GM10248 (cell line): ENCODE data around the gene LSAMP.

ENCODE experiments used
- CTCF ChIA-PET: fragments of 300-600 bp; sonication (Branson Sonifier 250); formaldehyde crosslinking; extraction: SDS; loops from one replicate; lab custom pipeline; 2021; ENCODE audit warnings: antibody characterized with exemption; lab: Yijun Ruan, JAX
- POLR2A ChIA-PET: fragments of 350-650 bp; sonication (Branson Sonifier 250); formaldehyde crosslinking; extraction: SDS; loops from one replicate; lab custom pipeline; 2020; ENCODE audit warnings: antibody characterized with exemption; lab: Yijun Ruan, JAX
- DNase-seq: peaks from one replicate; pipeline ENCODE4 v3.0.0; 2012; ENCODE audit errors: extremely low spot score
- TF ChIP-seq, protein P1 (sequence below): IDR thresholded peaks from 2 replicates; pipeline ENCODE4 v1.5.1; 2012; ENCODE audit warnings: mild to moderate bottlenecking, low read depth; ENCODE audit errors: extremely low read depth, missing control alignments, control extremely low read depth

The LSAMP gene

GRCh38 chr3:116240261-116240660 is 205.0 kb downstream of the LSAMP start:
- TF ChIP-seq, protein P1, sequence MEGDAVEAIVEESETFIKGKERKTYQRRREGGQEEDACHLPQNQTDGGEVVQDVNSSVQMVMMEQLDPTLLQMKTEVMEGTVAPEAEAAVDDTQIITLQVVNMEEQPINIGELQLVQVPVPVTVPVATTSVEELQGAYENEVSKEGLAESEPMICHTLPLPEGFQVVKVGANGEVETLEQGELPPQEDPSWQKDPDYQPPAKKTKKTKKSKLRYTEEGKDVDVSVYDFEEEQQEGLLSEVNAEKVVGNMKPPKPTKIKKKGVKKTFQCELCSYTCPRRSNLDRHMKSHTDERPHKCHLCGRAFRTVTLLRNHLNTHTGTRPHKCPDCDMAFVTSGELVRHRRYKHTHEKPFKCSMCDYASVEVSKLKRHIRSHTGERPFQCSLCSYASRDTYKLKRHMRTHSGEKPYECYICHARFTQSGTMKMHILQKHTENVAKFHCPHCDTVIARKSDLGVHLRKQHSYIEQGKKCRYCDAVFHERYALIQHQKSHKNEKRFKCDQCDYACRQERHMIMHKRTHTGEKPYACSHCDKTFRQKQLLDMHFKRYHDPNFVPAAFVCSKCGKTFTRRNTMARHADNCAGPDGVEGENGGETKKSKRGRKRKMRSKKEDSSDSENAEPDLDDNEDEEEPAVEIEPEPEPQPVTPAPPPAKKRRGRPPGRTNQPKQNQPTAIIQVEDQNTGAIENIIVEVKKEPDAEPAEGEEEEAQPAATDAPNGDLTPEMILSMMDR, result no peak
- CTCF ChIA-PET, result no interaction called here
- POLR2A ChIA-PET, result no interaction called here
- DNase-seq, result no peak

- POLR2A ChIA-PET, result no interaction called here
- CTCF ChIA-PET, result no interaction called here
- TF ChIP-seq, protein P1, result no peak
- DNase-seq, result no peak
These were observed 206.3 kb downstream of the LSAMP start for GRCh38 chr3:116238846-116239565.

DNA sequence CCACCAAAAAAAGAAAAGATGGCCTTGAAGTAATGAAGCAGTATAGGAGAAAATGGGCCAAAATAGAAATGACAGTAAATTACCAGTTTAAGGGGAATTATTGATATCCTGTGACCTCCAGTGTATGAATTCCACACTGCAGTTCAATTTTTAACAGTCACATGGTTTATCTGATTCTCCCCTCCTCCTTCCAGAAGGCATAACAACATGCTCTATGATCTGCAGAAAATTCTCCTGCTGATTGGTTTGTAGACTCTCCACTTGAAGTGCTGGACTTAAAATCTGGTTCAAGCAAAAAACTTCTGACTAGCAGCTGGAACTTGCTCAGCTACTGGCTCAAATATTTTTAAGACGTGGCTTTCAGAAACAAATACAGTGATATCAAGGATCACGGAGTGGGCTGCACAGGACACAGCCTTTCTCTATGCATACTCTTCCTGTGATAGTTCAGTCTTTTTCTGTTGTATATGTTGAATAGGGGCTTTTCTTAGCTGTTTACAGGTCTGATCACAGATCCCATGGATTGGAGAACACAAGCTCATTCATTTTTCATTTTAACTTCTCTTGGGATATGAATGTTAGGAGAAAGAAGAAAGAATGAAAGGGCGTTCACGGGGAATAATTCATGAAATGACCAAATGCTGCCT is 211.5 kb downstream of the LSAMP start:
- CTCF ChIA-PET, result no interaction called here
- DNase-seq, result no peak
- POLR2A ChIA-PET, result no interaction called here
- TF ChIP-seq, protein P1, result no peak

- TF ChIP-seq, protein P1, result no peak
- CTCF ChIA-PET, result interaction anchor here (1.3 kb wide), 1 partner anchor 11 kb away, joined by 4 read pairs; no protein-coding TSS in a partner anchor
These were observed 214.8 kb downstream of the LSAMP start for GRCh38 chr3:116230431-116231020.

GRCh38 chr3:116226266-116226665 is 219.0 kb downstream of the LSAMP start:
- ChIA-PET POLR2A (no interaction called here), CTCF (no interaction called here)
- no peak for DNase-seq

More at GRCh38 chr3:116230431-116231020, 214.8 kb downstream of the LSAMP start:
- no peak for DNase-seq
- POLR2A ChIA-PET, result no interaction called here

GRCh38 chr3:116216761-116217160 is 228.5 kb downstream of the LSAMP start:
- CTCF ChIA-PET, result no interaction called here
- TF ChIP-seq, protein P1, result no peak
- DNase-seq, result no peak
- POLR2A ChIA-PET, result no interaction called here

More at GRCh38 chr3:116226266-116226665, 219.0 kb downstream of the LSAMP start:
- TF ChIP-seq, protein P1, result no peak
